Activated CD8-positive, alpha-beta T cell treated with anti-CD3 and anti-CD28 coated beads, Interleukin-2, amount 10 ng/mL, durations not matched to agents 7 days and 5 days (primary cell): ENCODE data around the gene KRT77. TPM values are rescaled to one million over a fixed set of nuclear protein-coding genes. Genes with fewer than 3 reads are reported as not detected.
"Not testable (repeated sequence)": the region's sequence is repeated elsewhere in the genome, so short reads cannot be mapped to it uniquely, and the experiment has no call there.

Experiments used
- ATAC-seq: fragments of 150-1000 bp; cut with Tn5 transposase; one replicate; pipeline ENCODE4 v1.10.0; 2021; ENCODE audit warnings: moderate library complexity
- CTCF ChIA-PET: fragments of 350-600 bp; sonication (Branson Sonifier 250); formaldehyde crosslinking; loops from one replicate; lab custom pipeline; 2021; ENCODE audit warnings: antibody characterized with exemption; lab: Charles Lee
- POLR2A ChIA-PET: fragments of 350-600 bp; sonication (Branson Sonifier 250); formaldehyde crosslinking; loops from one replicate; lab custom pipeline; 2021; ENCODE audit warnings: antibody characterized with exemption; lab: Charles Lee
- DNase-seq: peaks from one replicate; pipeline ENCODE4 v3.0.0-alpha.2; 2020
- H3K27ac Mint-ChIP-seq: one replicate; pipeline ENCODE4 v1.8.0; 2021; ENCODE audit warnings: mild to moderate bottlenecking, mixed read lengths
- H3K27me3 Mint-ChIP-seq: one replicate; pipeline ENCODE4 v1.8.0; 2021; ENCODE audit warnings: low read depth, mixed read lengths
- H3K36me3 Mint-ChIP-seq: one replicate; pipeline ENCODE4 v1.8.0; 2021; ENCODE audit warnings: low read depth, mixed read lengths
- H3K4me1 Mint-ChIP-seq: one replicate; pipeline ENCODE4 v1.8.0; 2021; ENCODE audit warnings: low read depth, mixed read lengths
- H3K4me3 Mint-ChIP-seq: one replicate; pipeline ENCODE4 v1.8.0; 2021; ENCODE audit warnings: mild to moderate bottlenecking, mixed read lengths
- H3K9me3 Mint-ChIP-seq: one replicate; pipeline ENCODE4 v1.8.0; 2022; ENCODE audit warnings: mixed read lengths; ENCODE audit not compliant: insufficient read depth
- total RNA-seq, 2 experiments: library from RNA; stranded (reverse); gene quantifications; one replicate each; pipeline ENCODE4 v1.2.3, GENCODE V29; 2021

KRT77 gene
- not detected for total RNA-seq

DNA sequence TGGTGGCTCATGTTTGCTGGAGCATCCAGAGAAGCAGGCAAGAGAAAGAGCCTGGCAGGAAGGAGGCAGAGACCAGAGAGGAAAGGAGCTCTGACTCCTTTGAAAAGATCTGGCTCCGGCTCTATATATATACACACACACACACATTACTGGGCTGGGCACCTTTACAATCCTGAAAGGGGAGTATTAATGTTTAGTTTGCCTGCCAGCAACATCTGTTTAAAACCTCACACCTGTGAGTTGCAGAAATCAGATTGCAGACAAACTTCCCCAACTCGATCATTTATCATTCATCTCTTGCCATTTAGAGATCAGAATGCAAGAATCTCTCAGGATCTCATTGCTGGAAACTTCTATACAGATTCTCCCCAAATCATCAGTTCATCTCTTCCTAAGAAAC lies at the start of gene KRT77:
TSS of gene KRT77 (minus strand) at position 101 of the 400 bp plus-strand sequence. CDS start at position 11, 90 bp downstream.
- Mint-ChIP-seq H3K27me3 (peaks cover 14% of the 10 kb centered on the region), H3K4me3 (no peak within 1 kb of the TSS), H3K36me3 (no peaks in the 10 kb centered on the region), H3K9me3 (no peaks in the 10 kb centered on the region), H3K4me1 (no peaks in the 10 kb centered on the region), H3K27ac (no peak within 1 kb of the TSS)
- DNase-seq (no peak), ATAC-seq (no peak)
- ChIA-PET POLR2A (no interaction called here), CTCF (no interaction called here)

- H3K9me3 Mint-ChIP-seq, result no peaks in the 10 kb centered on the region
- peaks cover 13% of the 10 kb centered on the region for H3K4me1 Mint-ChIP-seq
- no peaks in the 10 kb centered on the region for H3K36me3 Mint-ChIP-seq
- peaks cover 3% of the 10 kb centered on the region for H3K27me3 Mint-ChIP-seq
- H3K4me3 Mint-ChIP-seq, result no peak overlapping the region
- ChIA-PET CTCF (interaction anchor here (0.9 kb wide), 1 partner anchor 118 kb away, joined by 5 read pairs; no protein-coding TSS in a partner anchor), POLR2A (no interaction called here)
- no peak for ATAC-seq
- no peak for DNase-seq
- no peak overlapping the region for H3K27ac Mint-ChIP-seq
Measured at GRCh38 chr12:52752516-52752915, 49.2 kb upstream of the KRT77 start.

DNA sequence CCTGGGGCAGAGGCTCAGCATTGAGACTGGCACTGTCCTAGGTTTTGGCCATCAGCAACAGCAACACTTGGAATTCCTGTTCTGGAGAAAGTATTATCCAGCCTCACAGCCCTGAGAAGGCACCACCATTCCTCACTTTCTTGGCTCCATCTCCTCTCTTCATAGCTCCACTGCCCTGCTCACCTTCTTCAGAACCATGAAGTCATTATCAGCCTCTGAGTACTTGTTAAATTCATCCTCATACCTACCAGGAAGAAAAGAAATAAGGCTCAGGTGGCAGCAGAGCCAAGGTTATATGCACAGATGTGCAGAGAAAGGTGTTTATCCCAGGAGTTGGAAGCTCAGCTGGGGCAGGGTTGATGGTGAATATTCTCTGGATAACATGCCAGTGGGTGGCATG lies 48.5 kb upstream of the KRT77 start:
- H3K9me3 Mint-ChIP-seq, result no peaks in the 10 kb centered on the region
- peaks cover 13% of the 10 kb centered on the region for H3K4me1 Mint-ChIP-seq
- H3K4me3 Mint-ChIP-seq, result no peak overlapping the region
- H3K27me3 Mint-ChIP-seq, result peaks cover 3% of the 10 kb centered on the region
- CTCF ChIA-PET, result no interaction called here
- ATAC-seq (no peak), DNase-seq (no peak)
- H3K36me3 Mint-ChIP-seq, result no peaks in the 10 kb centered on the region
- POLR2A ChIA-PET, result no interaction called here
- H3K27ac Mint-ChIP-seq, result no peak overlapping the region

DNA sequence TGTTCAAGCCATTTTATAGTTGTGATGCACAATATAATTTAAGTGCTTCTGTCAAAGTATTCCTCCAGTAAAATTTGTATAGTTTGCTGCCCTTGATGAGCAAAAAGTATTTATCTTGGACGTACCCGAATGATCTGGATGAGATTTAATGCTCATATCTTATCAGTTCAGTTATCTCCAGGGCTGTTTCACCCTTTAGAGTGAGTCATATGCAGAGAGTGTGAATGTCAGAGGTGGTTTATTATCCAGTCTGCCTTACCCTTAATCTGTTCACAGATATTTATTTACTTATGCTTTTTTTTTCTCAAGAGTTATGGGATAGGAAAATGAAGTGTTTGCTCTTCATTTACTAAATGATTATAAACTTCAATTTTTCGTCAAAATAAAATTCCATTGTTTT lies 47.2 kb upstream of the KRT77 start:
- CTCF ChIA-PET, H3K27ac Mint-ChIP-seq, ATAC-seq, H3K9me3 Mint-ChIP-seq, H3K4me3 Mint-ChIP-seq, H3K36me3 Mint-ChIP-seq, H3K27me3 Mint-ChIP-seq, DNase-seq: not testable (repeated sequence)
- H3K4me1 Mint-ChIP-seq, result peaks cover 13% of the 10 kb centered on the region
- POLR2A ChIA-PET, result interaction anchor here (0.6 kb wide), 1 partner anchor 199 kb away, joined by 3 read pairs; no protein-coding TSS in a partner anchor

- no peaks in the 10 kb centered on the region for H3K36me3 Mint-ChIP-seq
- DNase-seq, result no peak
- ChIA-PET CTCF (no interaction called here), POLR2A (interaction anchor here (0.6 kb wide), 1 partner anchor 200 kb away, joined by 3 read pairs; no protein-coding TSS in a partner anchor)
- H3K9me3 Mint-ChIP-seq, result no peaks in the 10 kb centered on the region
- H3K27ac Mint-ChIP-seq, result no peak overlapping the region
- peaks cover 3% of the 10 kb centered on the region for H3K27me3 Mint-ChIP-seq
- no peak overlapping the region for H3K4me3 Mint-ChIP-seq
- H3K4me1 Mint-ChIP-seq, result peaks cover 13% of the 10 kb centered on the region
- ATAC-seq, result no peak
Measured at GRCh38 chr12:52749827-52750226, 46.5 kb upstream of the KRT77 start.

- ChIA-PET POLR2A (no interaction called here), CTCF (no interaction called here)
- Mint-ChIP-seq H3K4me3 (no peak overlapping the region), H3K36me3 (no peaks in the 10 kb centered on the region), H3K27me3 (peaks cover 3% of the 10 kb centered on the region), H3K9me3 (no peaks in the 10 kb centered on the region), H3K4me1 (peaks cover 13% of the 10 kb centered on the region), H3K27ac (no peak overlapping the region)
- DNase-seq (no peak), ATAC-seq (no peak)
Measured at GRCh38 chr12:52748578-52748977, 45.3 kb upstream of the KRT77 start.

DNA sequence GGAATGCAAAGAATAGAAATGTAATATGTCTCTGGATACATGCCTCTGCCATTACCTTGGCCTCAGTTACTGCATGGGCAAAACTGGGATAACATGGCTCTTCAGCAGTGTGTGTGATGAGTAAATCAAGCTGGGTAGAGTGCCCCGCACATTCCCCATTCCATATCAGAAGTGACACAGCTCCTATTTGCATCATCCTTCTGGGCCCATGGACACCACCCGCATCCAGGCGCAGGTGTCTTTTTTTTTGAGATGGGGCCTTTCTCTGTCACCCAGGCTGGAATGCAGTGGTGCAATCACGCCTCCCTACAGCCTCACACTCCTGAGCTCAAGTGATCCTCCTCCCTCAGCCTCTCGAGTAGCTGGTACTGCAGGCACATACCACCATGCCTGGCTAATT lies 42.2 kb upstream of the KRT77 start:
- no peak for DNase-seq
- Mint-ChIP-seq H3K27ac (no peak overlapping the region), H3K36me3 (no peaks in the 10 kb centered on the region), H3K9me3 (no peaks in the 10 kb centered on the region), H3K27me3 (peaks cover 4% of the 10 kb centered on the region), H3K4me1 (peaks cover 15% of the 10 kb centered on the region), H3K4me3 (no peak overlapping the region)
- ChIA-PET CTCF (interaction anchor here (1.1 to 1.5 kb wide), 2 partner anchors 125 to 162 kb away, joined by 3 to 6 read pairs; no protein-coding TSS in a partner anchor), POLR2A (no interaction called here)
- no peak for ATAC-seq

DNA sequence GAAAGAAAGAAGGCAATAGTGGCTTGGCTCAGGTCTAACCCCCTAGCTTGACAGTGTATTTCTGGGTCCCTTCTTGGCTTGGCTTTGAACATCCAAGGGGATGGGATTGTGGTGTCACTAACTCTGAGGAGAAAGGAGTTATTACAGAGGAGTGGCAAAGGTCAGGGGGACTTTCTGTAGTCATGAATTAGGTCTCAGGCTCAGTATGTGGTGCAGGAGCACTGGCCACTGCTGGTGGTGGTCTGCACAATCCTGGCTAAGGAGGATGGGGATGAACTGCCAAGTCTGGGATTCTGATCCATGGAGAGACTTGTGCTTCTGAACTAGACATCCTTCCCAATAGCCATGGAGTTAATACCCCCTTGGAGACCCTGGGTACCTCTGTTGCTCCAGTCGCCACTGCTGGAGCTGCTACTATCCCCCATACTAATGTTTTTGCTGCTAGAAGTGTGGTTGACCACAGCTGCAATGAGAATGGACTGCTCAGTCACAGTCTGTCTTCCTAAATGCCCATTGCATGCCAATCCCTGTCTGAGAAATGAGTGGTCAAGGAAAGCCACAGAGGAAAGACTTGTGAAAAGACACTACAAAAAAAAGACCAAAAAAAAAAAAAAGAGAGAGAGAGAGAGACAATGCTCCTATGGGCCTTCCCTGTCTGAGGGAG lies 41.3 kb upstream of the KRT77 start:
- ATAC-seq, result no peak

GRCh38 chr12:52742822-52743457 lies 39.6 kb upstream of the KRT77 start:
- H3K9me3 Mint-ChIP-seq, result no peaks in the 10 kb centered on the region
- peaks cover 2% of the 10 kb centered on the region for H3K4me1 Mint-ChIP-seq
- ATAC-seq (no peak), DNase-seq (no peak)
- ChIA-PET POLR2A (interaction anchor here (0.7 kb wide), 1 partner anchor 168 kb away, joined by 3 read pairs; no protein-coding TSS in a partner anchor), CTCF (no interaction called here)
- H3K27me3 Mint-ChIP-seq, result peaks cover 6% of the 10 kb centered on the region
- H3K36me3 Mint-ChIP-seq, result no peaks in the 10 kb centered on the region
- H3K27ac Mint-ChIP-seq, result no peak overlapping the region
- H3K4me3 Mint-ChIP-seq, result no peak overlapping the region

More for the DNA sequence above, 41.3 kb upstream of the KRT77 start:
- Mint-ChIP-seq H3K4me1 (peaks cover 14% of the 10 kb centered on the region), H3K27me3 (peaks cover 9% of the 10 kb centered on the region), H3K36me3 (no peaks in the 10 kb centered on the region), H3K4me3 (no peak overlapping the region), H3K9me3 (no peaks in the 10 kb centered on the region), H3K27ac (no peak overlapping the region)
- no peak for DNase-seq
- CTCF ChIA-PET, result interaction anchor here (1.1 kb wide), 1 partner anchor 161 kb away, joined by 3 read pairs; no protein-coding TSS in a partner anchor
- POLR2A ChIA-PET, result no interaction called here

- DNase-seq, result no peak
- H3K4me3 Mint-ChIP-seq, result no peak overlapping the region
- POLR2A ChIA-PET, result no interaction called here
- no peaks in the 10 kb centered on the region for H3K36me3 Mint-ChIP-seq
- no peak for ATAC-seq
- CTCF ChIA-PET, result no interaction called here
- H3K4me1 Mint-ChIP-seq, result peaks cover 2% of the 10 kb centered on the region
- H3K27ac Mint-ChIP-seq, result no peak overlapping the region
- H3K9me3 Mint-ChIP-seq, result no peaks in the 10 kb centered on the region
- H3K27me3 Mint-ChIP-seq, result peaks cover 6% of the 10 kb centered on the region
Measured at GRCh38 chr12:52742196-52742580, 38.9 kb upstream of the KRT77 start.

GRCh38 chr12:52741375-52742195 lies 38.3 kb upstream of the KRT77 start:
- DNase-seq, result peak; percentile 85
- H3K27me3 Mint-ChIP-seq, result peaks cover 6% of the 10 kb centered on the region
- POLR2A ChIA-PET, result no interaction called here

More at GRCh38 chr12:52741375-52742195, 38.3 kb upstream of the KRT77 start:
- CTCF ChIA-PET, result no interaction called here
- no peak overlapping the region for H3K27ac Mint-ChIP-seq
- H3K4me3 Mint-ChIP-seq, result no peak overlapping the region
- peaks cover 2% of the 10 kb centered on the region for H3K4me1 Mint-ChIP-seq
- H3K36me3 Mint-ChIP-seq, result no peaks in the 10 kb centered on the region
- H3K9me3 Mint-ChIP-seq, result no peaks in the 10 kb centered on the region
- peak; percentile 73 for ATAC-seq
